ENCODE data around the gene U2AF2. TPM values are rescaled to one million over a fixed set of nuclear protein-coding genes. Genes with fewer than 3 reads are reported as not detected.

U2AF2 gene
- total and polyA plus RNA-seq, 9 of the 15 experiments (the other 6 are each of a cell fraction or from before 2014, with no cell fraction given), result 3.0 to 331 (median 157) TPM

GRCh38 chr19:55643887-55644176, 11.0 kb upstream of the U2AF2 start:
- ChIA-PET POLR2A (interaction anchor here (2.3 kb wide), 1 partner anchor 11 kb away, joined by 8 read pairs; the partner anchor contains the start of gene U2AF2), CTCF (ENCODE audit: low intra/inter-chr PET ratio) (interaction anchor here (1.0 kb wide), 1 partner anchor 10 kb away, joined by 3 read pairs; no protein-coding TSS in a partner anchor)
- no peaks in the 10 kb centered on the region for H3K27me3 ChIP-seq (ENCODE audit: control insufficient read depth in 2 of 2, insufficient read depth in 2 of 2, low read length in 2 of 2)
- no peak for FAIRE-seq
- H3K79me2 ChIP-seq (ENCODE audit: control insufficient read depth, insufficient read depth, low read length), result peaks cover 79% of the 10 kb centered on the region
- DNase-seq (ENCODE audit: extremely low read depth in 1 of 4, low spot score in 3 of 4), result no peak
- H3K4me3 ChIP-seq, result peak overlapping the region; percentile 94
- peak; percentile 1; the same call in 1 of the 3 replicates for ATAC-seq
- H3K27ac ChIP-seq (ENCODE audit: extremely low read depth, low read depth, low read length), result peak overlapping the region; percentile 74
- no peak overlapping the region for H2AFZ ChIP-seq (ENCODE audit: low read depth, low read length)
- no TSS peak for BruUV-seq (replicated peaks)
- peak overlapping the region; percentile 90 for H3K4me2 ChIP-seq (ENCODE audit: insufficient read depth, low read length)
- H4K20me1 ChIP-seq (replicated peaks; ENCODE audit: control insufficient read depth, insufficient read depth, low read length), result no peaks in the 10 kb centered on the region
- intact Hi-C loops (cut with micrococcal nuclease) (no loop called here), in situ Hi-C loops (cut with MboI) (loop anchor here (25.0 kb wide), 2 partner anchors 507 to 668 kb away; partner anchors contain the start of genes TNNT1 and ZSCAN5A)
- H3K9me1 ChIP-seq (ENCODE audit: control insufficient read depth, insufficient read depth, low read length), result no peaks in the 10 kb centered on the region
- peaks cover 31% of the 10 kb centered on the region; the same call in 2 of the 3 replicates for H3K36me3 ChIP-seq (ENCODE audit: control insufficient read depth, insufficient read depth, low read length)
- WGBS (ENCODE audit: insufficient coverage, low coverage, missing lambda C conversion rate), result 1% methylated on average over 14 of the region's 15 CpGs
- no peaks in the 10 kb centered on the region for H3K9me3 ChIP-seq (replicated peaks; ENCODE audit: control insufficient read depth, insufficient read depth, low read depth, low read length)
- H3K9ac ChIP-seq (ENCODE audit: insufficient read depth in 1 of 2, low read depth in 2 of 2, low read length in 2 of 2), result peak overlapping the region; percentile 88 to 98
- peaks cover 43 to 77% of the 10 kb centered on the region in 2 experiments for H3K4me1 ChIP-seq (replicated peaks in 1 of 2; ENCODE audit: control insufficient read depth in 2 of 2, insufficient read depth in 2 of 2, low read length in 2 of 2)
- no peak for TF ChIP-seq ZSCAN32 (CRISPR knock-in tag; IDR thresholded peaks at IDR 0.05)
- TF ChIP-seq, protein P1, sequence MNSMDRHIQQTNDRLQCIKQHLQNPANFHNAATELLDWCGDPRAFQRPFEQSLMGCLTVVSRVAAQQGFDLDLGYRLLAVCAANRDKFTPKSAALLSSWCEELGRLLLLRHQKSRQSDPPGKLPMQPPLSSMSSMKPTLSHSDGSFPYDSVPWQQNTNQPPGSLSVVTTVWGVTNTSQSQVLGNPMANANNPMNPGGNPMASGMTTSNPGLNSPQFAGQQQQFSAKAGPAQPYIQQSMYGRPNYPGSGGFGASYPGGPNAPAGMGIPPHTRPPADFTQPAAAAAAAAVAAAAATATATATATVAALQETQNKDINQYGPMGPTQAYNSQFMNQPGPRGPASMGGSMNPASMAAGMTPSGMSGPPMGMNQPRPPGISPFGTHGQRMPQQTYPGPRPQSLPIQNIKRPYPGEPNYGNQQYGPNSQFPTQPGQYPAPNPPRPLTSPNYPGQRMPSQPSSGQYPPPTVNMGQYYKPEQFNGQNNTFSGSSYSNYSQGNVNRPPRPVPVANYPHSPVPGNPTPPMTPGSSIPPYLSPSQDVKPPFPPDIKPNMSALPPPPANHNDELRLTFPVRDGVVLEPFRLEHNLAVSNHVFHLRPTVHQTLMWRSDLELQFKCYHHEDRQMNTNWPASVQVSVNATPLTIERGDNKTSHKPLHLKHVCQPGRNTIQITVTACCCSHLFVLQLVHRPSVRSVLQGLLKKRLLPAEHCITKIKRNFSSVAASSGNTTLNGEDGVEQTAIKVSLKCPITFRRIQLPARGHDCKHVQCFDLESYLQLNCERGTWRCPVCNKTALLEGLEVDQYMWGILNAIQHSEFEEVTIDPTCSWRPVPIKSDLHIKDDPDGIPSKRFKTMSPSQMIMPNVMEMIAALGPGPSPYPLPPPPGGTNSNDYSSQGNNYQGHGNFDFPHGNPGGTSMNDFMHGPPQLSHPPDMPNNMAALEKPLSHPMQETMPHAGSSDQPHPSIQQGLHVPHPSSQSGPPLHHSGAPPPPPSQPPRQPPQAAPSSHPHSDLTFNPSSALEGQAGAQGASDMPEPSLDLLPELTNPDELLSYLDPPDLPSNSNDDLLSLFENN (IDR thresholded peaks at IDR 0.05; ENCODE audit: low read depth in 2 of 2, low read length in 2 of 2), result no peak
- no peak for TF ChIP-seq KAT8 (IDR thresholded peaks at IDR 0.05; ENCODE audit: low read depth)
- no peak for TF ChIP-seq TBL1XR1 (IDR thresholded peaks at IDR 0.05; ENCODE audit: low read length in 2 of 2)
- no peak for TF ChIP-seq RBM14 (IDR thresholded peaks at IDR 0.05; ENCODE audit: borderline replicate concordance, insufficient read depth, low read depth, low read length)
- TF ChIP-seq TEAD4 (IDR thresholded peaks at IDR 0.05; ENCODE audit: low read length), result no peak
- no peak for TF ChIP-seq TEAD4 (CRISPR knock-in tag; IDR thresholded peaks at IDR 0.05; ENCODE audit: borderline replicate concordance)
- no peak for TF ChIP-seq FOXK2 (conservative IDR thresholded peaks at IDR 0.05 in 1 of 2, IDR thresholded peaks at IDR 0.05 in 1 of 2; ENCODE audit: low read depth in 2 of 2)
- TF ChIP-seq ARNT (IDR thresholded peaks at IDR 0.05), result no peak
- TF ChIP-seq CXXC5 (CRISPR knock-in tag; IDR thresholded peaks at IDR 0.05), result no peak
- no peak for TF ChIP-seq ELF1 (tag; IDR thresholded peaks at IDR 0.05)
- TF ChIP-seq, protein P2, sequence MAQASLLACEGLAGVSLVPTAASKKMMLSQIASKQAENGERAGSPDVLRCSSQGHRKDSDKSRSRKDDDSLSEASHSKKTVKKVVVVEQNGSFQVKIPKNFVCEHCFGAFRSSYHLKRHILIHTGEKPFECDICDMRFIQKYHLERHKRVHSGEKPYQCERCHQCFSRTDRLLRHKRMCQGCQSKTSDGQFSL (CRISPR knock-in tag; IDR thresholded peaks at IDR 0.05), result no peak
- TF ChIP-seq, protein P2 (tag; IDR thresholded peaks at IDR 0.05), result no peak
- no peak for TF ChIP-seq ZFP36 (IDR thresholded peaks at IDR 0.05; ENCODE audit: low read depth, low read length, partially characterized antibody)
- no peak for TF ChIP-seq ZNF133 (CRISPR knock-in tag; IDR thresholded peaks at IDR 0.05)
- TF ChIP-seq PRPF4 (IDR thresholded peaks at IDR 0.05; ENCODE audit: insufficient read depth, low read depth, low read length, poor library complexity, severe bottlenecking), result no peak
- no peak for TF ChIP-seq THRAP3 (IDR thresholded peaks at IDR 0.05; ENCODE audit: borderline replicate concordance)
- TF ChIP-seq ATF7 (IDR thresholded peaks at IDR 0.05), result no peak
- no peak for TF ChIP-seq MAZ (CRISPR knock-in tag; conservative IDR thresholded peaks at IDR 0.05 in 1 of 2, IDR thresholded peaks at IDR 0.05 in 1 of 2)
- TF ChIP-seq BRF1 (IDR thresholded peaks at IDR 0.05; ENCODE audit: borderline replicate concordance, extremely low read depth, insufficient read length), result no peak

All from K562 (cell line).